GM19193 (cell line): ENCODE measurements around the gene ZNF511.

Source experiments
- POLR2A ChIP-seq: IDR thresholded peaks from 4 replicates; pipeline ENCODE4 v1.6.1; 2011; ENCODE audit not compliant: insufficient read depth, insufficient read length; ENCODE audit errors: extremely low read depth

Gene ZNF511

GRCh38 chr10:133279326-133280226 lies 29.1 kb upstream of the ZNF511 start:
- no peak for TF ChIP-seq POLR2A

GRCh38 chr10:133280391-133281059 lies 28.2 kb upstream of the ZNF511 start:
- TF ChIP-seq POLR2A: no peak

GRCh38 chr10:133281084-133281483 lies 27.6 kb upstream of the ZNF511 start:
- TF ChIP-seq POLR2A: no peak

GRCh38 chr10:133281628-133282372 lies 26.9 kb upstream of the ZNF511 start:
- no peak for TF ChIP-seq POLR2A

GRCh38 chr10:133282846-133283390 lies 25.8 kb upstream of the ZNF511 start:
- no peak for TF ChIP-seq POLR2A

- TF ChIP-seq POLR2A: no peak
Observed at GRCh38 chr10:133283931-133284330, 24.8 kb upstream of the ZNF511 start.

GRCh38 chr10:133285217-133285616 lies 23.5 kb upstream of the ZNF511 start:
- no peak for TF ChIP-seq POLR2A

GRCh38 chr10:133286366-133286765 lies 22.3 kb upstream of the ZNF511 start:
- no peak for TF ChIP-seq POLR2A

GRCh38 chr10:133287832-133288500 lies 20.7 kb upstream of the ZNF511 start:
- no peak for TF ChIP-seq POLR2A

GRCh38 chr10:133289761-133290160 lies 19.0 kb upstream of the ZNF511 start:
- TF ChIP-seq POLR2A: no peak

- no peak for TF ChIP-seq POLR2A
Observed at GRCh38 chr10:133292919-133293809, 15.6 kb upstream of the ZNF511 start.

GRCh38 chr10:133293810-133294119 lies 14.9 kb upstream of the ZNF511 start:
- no peak for TF ChIP-seq POLR2A

- TF ChIP-seq POLR2A: no peak
Observed at GRCh38 chr10:133294189-133294588, 14.5 kb upstream of the ZNF511 start.

GRCh38 chr10:133295426-133296320 lies 13.0 kb upstream of the ZNF511 start:
- no peak for TF ChIP-seq POLR2A
